Right forelimb (tissue), 1 donor: Measurements from ENCODE around the gene LMO4.

Source experiments
- DNase-seq: peaks from one replicate; pipeline ENCODE4 v3.0.0-alpha.2; 2018

Gene LMO4

DNA sequence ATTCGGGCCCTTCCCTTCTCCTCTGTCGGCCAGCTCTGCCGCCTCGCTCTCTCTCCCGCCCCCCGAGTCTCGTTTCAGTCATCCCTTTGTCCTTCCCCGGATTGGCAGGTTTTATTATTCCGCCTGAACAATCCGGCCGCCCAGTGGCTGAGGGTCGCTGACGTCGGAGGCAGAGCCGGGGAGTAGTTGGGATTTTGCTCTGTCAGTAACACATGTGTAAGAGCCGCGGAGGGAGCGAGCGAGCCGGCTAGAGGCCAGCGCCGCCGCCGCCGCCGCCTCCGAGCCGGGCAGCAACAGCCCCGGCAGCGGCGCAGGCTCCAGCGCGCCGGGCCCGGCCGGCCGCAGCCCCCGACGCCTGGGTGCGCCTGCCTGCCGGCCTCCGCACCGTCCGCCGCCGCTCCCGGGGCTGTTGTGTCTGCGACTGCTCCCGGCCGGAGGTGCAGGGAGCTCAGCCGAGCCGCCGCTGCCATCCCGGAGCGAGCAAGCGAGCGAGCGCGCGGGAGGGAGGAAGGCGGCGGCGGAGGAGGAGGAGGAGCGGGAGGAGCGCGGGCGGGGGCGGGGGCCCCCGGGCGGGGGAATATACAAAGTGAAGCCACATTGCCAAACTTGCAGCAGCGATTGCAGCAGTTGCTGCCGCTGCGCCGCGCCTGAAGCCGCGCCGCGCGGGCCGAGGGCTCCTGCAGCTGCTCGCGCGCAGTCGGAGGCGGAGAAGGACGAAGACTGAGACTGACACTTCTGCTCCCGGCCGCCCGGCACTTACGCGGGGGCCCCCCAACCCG, at the start of gene LMO4:
TSS of gene LMO4 (plus strand) at position 609 of the 779 bp plus-strand sequence. CDS start 3,136 bp downstream, outside the sequence.
- DNase-seq = peak; percentile 97

DNA sequence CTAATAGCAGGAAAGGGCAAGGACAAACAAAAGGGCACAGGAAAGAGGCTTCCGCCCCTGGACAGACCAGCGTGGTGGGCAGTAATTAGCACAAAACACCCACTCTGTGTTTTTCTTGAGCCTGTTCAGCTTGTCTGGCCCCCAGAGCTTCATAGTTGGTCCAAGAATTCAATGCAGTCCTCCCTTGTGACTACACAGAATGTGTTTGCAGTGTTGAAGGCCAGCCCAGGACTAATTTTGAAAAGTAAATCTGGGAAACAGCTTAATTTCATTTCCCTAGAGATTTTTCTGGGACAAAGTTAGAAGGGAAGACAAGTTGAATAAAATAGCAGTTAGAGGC, 49.2 kb upstream of the LMO4 start:
- no peak for DNase-seq

GRCh38 chr1:87279966-87280535, 48.6 kb upstream of the LMO4 start:
- no peak for DNase-seq

- no peak for DNase-seq
These were observed 44.0 kb upstream of the LMO4 start for GRCh38 chr1:87284456-87285240.

DNA sequence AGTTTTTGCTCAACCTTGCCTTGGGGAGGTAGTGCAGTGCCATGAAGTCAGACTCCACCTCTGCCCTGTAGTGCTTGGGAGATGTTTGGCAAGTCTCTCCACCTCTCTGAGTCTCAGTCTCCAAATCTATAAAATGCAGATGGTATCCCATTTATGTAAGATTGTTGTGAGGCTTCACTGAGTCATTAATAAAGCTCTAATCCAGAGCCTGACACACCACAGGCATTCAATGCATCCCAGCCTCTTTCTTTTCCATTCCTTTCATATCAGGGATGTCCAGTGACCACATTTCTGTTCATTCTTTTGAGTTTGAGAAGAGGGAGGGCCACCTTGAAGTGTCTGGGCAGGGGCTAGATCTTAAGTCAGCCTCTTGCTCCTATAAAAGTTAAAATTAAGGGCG, 37.6 kb upstream of the LMO4 start:
- DNase-seq = no peak

- DNase-seq = peak; percentile 75
These were observed 35.8 kb upstream of the LMO4 start for GRCh38 chr1:87292684-87293493.

GRCh38 chr1:87294633-87295032, 34.0 kb upstream of the LMO4 start:
- no peak for DNase-seq

DNA sequence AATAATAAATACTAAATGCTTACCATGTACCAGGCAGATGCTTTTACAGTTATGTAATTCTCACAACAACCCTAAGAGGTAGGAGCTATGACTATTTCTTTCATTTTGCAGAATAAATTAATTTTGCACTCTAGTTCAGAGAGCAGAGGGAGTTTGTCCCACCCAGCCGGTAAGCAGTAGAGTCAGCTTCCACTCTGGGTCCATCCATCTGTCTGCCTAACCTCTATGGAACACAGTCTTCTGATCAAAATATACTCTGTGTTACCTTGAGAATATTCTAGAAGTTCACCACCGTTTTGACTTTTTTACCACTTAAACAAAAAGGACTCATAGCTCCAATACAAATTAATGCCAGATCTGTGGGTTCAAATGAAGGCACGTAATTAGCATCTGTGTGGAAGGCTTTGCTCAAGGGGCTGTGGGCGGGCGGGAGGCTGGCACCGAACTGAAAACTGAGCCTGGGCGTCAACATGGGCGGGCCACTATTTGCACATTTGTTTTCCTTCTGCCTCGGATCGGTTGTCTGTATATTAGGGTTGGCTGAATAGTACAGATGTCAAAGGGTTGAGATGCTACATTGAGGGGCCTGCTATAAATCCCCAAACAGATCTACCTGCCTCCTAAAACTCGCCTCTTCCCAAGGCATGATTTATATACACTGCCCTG, 33.1 kb upstream of the LMO4 start:
- DNase-seq = no peak

- no peak for DNase-seq
These were observed 32.5 kb upstream of the LMO4 start for GRCh38 chr1:87296206-87296605.

DNA sequence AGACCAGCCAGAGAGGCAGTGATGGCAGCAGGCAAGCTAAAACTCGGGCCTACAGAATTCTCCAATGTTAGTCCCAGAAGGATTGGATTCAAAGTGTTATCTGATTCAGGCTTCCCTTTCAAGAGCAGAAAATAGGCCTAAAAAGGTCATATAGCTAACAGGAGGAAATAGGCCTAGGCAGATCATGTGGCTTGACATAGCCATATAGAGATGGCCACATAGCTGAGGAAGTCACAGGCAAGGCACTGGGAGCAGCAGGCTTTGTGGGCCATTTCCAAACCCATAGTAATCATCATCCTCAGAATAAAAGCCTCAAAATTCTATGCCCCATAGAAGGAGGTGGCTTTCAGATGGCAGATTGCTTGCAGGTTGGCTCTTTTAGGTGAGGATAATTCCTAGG, 29.0 kb upstream of the LMO4 start:
- DNase-seq = no peak

DNA sequence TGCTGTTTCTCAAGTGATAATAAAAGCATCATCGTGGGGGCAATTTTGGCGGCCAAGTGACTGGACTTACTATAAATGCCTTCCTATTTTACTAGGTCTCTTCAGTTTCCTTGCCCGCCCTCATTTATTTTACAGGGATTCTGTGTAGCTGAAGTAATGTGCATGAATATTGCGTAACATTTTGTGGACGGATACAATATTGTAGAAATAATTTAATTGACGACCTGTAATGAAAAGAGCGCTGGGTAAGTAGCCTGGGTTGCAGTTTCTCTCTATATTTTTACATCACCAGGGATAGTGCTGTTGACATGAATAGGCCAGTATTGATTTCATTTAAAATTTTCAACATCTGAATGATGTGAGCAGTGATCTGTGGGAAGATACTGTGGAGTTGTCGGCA, 28.1 kb upstream of the LMO4 start:
- DNase-seq = no peak

DNA sequence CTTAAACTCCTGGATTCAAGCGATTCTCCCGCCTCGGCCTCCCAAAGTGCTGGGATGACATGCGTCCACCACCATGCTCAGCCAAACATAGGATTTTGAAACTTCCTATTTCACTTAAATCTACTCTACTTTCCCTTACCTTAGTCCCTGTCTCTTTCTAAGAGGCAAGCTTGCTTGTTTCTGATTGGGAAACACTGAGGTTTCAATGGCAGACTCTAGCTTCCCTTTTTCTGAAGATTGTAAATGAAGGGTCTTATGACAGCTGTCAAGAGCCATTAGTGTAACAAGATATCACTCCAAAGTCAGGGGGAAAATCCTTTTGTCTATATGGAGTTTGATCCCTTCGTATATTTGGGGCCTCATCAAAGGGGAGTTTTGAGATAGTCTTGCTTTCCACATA, 23.5 kb upstream of the LMO4 start:
- DNase-seq = no peak

GRCh38 chr1:87305762-87306161, 22.9 kb upstream of the LMO4 start:
- no peak for DNase-seq

- no peak for DNase-seq
These were observed 21.4 kb upstream of the LMO4 start for GRCh38 chr1:87307306-87307705.

DNA sequence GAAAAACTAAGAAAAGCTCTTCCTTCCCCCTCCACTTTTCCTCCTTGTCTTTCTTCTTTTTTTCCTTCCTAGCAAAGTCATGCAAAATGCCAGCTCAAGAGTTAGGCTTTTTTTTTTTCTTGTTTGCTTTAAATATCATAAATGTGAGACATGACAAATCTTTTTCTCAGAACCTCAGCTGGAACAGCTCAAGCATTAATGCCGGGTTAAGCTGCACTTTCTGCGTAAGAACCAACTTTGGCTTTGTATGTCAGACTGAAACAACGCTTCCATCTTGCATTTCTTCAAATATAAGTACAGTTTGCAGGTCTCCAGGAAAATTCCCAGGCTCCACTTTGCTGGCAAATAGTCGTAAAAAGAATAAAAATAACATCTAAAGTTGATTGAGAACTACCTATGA, 20.7 kb upstream of the LMO4 start:
- no peak for DNase-seq

DNA sequence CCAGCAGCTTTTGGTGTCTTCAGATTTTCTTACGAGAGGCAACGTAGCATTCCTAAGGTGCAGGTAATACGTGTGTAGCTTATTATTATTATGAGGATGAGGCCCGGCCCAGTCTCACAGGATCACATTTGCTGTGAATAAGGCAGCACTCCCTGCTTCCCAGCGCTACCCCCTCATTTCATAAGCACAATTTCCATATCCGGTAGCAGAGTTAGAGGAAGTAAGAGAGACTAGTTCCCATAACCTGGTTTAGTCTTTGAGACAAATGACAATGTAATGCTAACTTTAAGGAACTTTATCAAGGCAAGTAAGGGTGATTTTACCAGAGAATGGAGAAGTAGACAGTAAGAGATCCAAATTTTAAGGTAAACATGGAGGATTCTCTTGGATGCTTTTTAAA, 14.6 kb upstream of the LMO4 start:
- no peak for DNase-seq

GRCh38 chr1:87318056-87318650, 10.5 kb upstream of the LMO4 start:
- DNase-seq = no peak

DNA sequence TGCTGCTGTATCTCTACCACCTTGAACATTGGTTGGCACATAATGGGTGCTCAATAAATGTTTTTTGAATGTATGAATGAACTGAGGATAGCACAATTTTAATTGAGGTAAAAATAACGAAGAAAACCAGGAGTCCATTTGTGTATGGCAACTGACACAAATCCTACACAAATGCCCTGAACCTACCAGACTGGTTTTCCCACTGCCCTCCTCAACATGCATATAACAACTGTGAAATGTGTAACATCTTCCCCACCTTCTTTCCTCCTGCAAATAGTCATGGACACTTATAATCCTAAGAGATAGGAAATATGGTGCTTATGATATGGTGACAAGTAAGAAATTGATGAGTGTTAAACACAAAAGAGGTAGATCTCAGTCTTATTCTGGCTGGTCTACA, 9.9 kb upstream of the LMO4 start:
- DNase-seq = no peak

- DNase-seq = no peak
These were observed 2.5 kb upstream of the LMO4 start for GRCh38 chr1:87325982-87326738.

DNA sequence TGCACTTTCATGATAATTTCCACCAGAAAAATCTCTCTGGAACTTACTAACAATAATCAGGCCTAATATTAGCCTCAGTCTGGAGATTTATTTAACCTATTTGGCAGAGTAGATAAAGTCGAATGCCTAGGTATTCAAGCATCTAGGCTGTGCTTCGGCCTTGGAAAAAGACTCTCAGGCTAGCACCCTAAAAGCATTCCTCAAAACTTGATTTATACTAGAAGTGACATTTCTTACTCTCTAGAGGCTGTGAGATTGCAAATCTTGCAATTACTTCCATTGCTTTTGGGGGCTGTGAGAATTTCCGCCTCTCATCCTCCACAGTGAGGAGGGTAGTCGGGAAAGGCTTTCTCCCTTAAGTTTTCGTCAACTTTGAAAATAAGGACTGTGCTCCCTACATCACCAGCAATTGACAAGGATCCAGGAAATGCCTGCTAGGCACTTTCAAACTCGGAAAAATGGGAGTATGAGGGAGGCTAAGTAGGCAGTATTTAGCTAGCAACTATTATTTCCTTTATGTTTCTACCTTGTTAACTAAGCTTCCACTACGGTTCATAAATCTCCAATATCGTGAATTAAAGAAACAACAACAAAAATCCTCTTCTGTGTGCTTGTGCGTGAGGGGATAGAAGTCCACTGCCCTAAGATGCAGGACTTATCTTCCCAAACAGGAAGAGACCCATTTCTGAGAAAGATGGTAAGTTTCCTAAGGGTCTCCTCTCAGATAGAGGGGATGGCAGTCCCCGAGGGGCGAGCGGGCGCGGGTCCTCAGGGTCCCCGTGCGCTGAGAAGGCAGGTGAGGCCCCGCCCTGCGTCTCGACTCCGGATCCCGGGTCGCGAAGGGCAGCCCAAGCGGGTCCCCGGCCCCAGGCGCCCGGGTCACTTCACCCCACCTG, 1.1 kb upstream of the LMO4 start:
- DNase-seq = no peak
